ENCODE results near the gene PTH2R. TPM values are rescaled to one million over a fixed set of nuclear protein-coding genes. Genes with fewer than 3 reads are reported as not detected.

The PTH2R gene
- total and polyA plus RNA-seq, 2 donors (not counting 3 experiments of a cell fraction or from before 2014, with no cell fraction given), result not detected

GRCh38 chr2:208363485-208363884, 43.1 kb upstream of the PTH2R start:
- DNase-seq (ENCODE audit: low read depth, low spot score) (peak; percentile 7), FAIRE-seq (peak; percentile 33)
- no peaks in the 10 kb centered on the region for H3K79me2 ChIP-seq (ENCODE audit: control insufficient read depth, insufficient read depth, low read length)
- H3K4me3 ChIP-seq (replicated peaks in 1 of 3; ENCODE audit: insufficient read depth in 1 of 3, low read depth in 1 of 3, low read length in 3 of 3), result no peak overlapping the region
- intact Hi-C loops (cut with micrococcal nuclease), result no loop called here
- no peak overlapping the region for H3K9ac ChIP-seq (replicated peaks; ENCODE audit: extremely low read depth, insufficient read depth, low read length)
- H3K9me3 ChIP-seq (replicated peaks; ENCODE audit: control insufficient read depth, insufficient read depth, low read length), result no peaks in the 10 kb centered on the region
- H3K9me1 ChIP-seq (replicated peaks; ENCODE audit: control insufficient read depth, extremely low read depth, insufficient read depth, low read length), result no peaks in the 10 kb centered on the region
- no peak overlapping the region for H3K27ac ChIP-seq (ENCODE audit: insufficient read depth, low read depth, low read length)
- H3K4me1 ChIP-seq (ENCODE audit: control insufficient read depth, extremely low read depth, insufficient read depth, low read length), result no peaks in the 10 kb centered on the region
- dilution Hi-C loops (cut with MboI; ENCODE audit: extremely low pct_ligation_motif_present, low sequenced_read_pairs), result no loop called here
- BruUV-seq (replicated peaks), result no TSS peak
- TF ChIP-seq MAX (IDR thresholded peaks at IDR 0.05; ENCODE audit: insufficient read depth, insufficient read length) (no peak), MYC (IDR thresholded peaks at IDR 0.05; ENCODE audit: low read depth, low read length) (no peak), JUN (IDR thresholded peaks at IDR 0.05; ENCODE audit: borderline replicate concordance, insufficient read depth, insufficient read length, low read depth) (peak; percentile 9), GATA2 (IDR thresholded peaks at IDR 0.05; ENCODE audit: insufficient read depth, insufficient read length, low read depth, low read length) (peak; percentile 43), EZH2 (IDR thresholded peaks at IDR 0.05; ENCODE audit: borderline replicate concordance, low read depth, low read length, severe bottlenecking) (no peak), POLR2AphosphoS5 (IDR thresholded peaks at IDR 0.05; ENCODE audit: insufficient read depth, low read depth, low read length) (no peak), CTCF (IDR thresholded peaks at IDR 0.05; ENCODE audit: extremely low read depth in 1 of 2, insufficient read depth in 1 of 2, low read depth in 1 of 2, low read length in 2 of 2) (no peak), FOS (IDR thresholded peaks at IDR 0.05; ENCODE audit: borderline replicate concordance, insufficient read depth, low read length) (peak; percentile 35), POLR2A (IDR thresholded peaks at IDR 0.05; ENCODE audit: low read depth, low read length) (no peak)
- CTCF ChIA-PET, result no interaction called here
- no peak overlapping the region for H3K4me2 ChIP-seq (ENCODE audit: insufficient read depth, low read length)
- H4K20me1 ChIP-seq (replicated peaks; ENCODE audit: control insufficient read depth, extremely low read depth, insufficient read depth, low read length), result no peaks in the 10 kb centered on the region
- POLR2A ChIA-PET, result no interaction called here
- H3K36me3 ChIP-seq (ENCODE audit: control insufficient read depth in 2 of 2, extremely low read depth in 1 of 2, insufficient read depth in 2 of 2, low read length in 2 of 2), result no peaks in the 10 kb centered on the region
- H3K27me3 ChIP-seq (ENCODE audit: control insufficient read depth in 2 of 2, insufficient read depth in 2 of 2, low read length in 2 of 2), result no peaks in the 10 kb centered on the region
- no peak overlapping the region for H2AFZ ChIP-seq (ENCODE audit: low read depth, low read length)
